H1 (cell line): ENCODE measurements around the gene SSC5D. TPM values are rescaled to one million over a fixed set of nuclear protein-coding genes. Genes with fewer than 3 reads are reported as not detected.

Experiments
- KDM4A ChIP-seq: IDR thresholded peaks from one replicate; pipeline ENCODE4 v1.7.1; 2012; ENCODE audit warnings: low read depth, mild to moderate bottlenecking, moderate library complexity, low read length, inconsistent platforms; ENCODE audit not compliant: severe bottlenecking
- KDM5A ChIP-seq: fragments of 200-600 bp; IDR thresholded peaks from 2 replicates; pipeline ENCODE4 v1.7.1; 2012; ENCODE audit warnings: mild to moderate bottlenecking, low read length, inconsistent platforms, mixed read lengths
- MAFK ChIP-seq: IDR thresholded peaks from 2 replicates; pipeline ENCODE4 v1.6.1; 2012; ENCODE audit warnings: low read depth, mild to moderate bottlenecking, improper control_type of control experiment, low read length
- RXRA ChIP-seq: IDR thresholded peaks from 2 replicates; pipeline ENCODE4 v1.6.1; 2011; ENCODE audit warnings: low read depth, mild to moderate bottlenecking, low read length, moderate library complexity; ENCODE audit not compliant: insufficient read depth
- ZNF274 ChIP-seq: IDR thresholded peaks from 2 replicates; pipeline ENCODE4 v1.7.0; 2012; ENCODE audit warnings: low read length, borderline replicate concordance; ENCODE audit errors: extremely low read depth
- polyA plus RNA-seq, 7 experiments: library from polyadenylated mRNA; depleted of rRNA in 3 of 7; stranded (reverse) in 5 of 7; unstranded in 2 of 7; fragments of >200 nt in 5 of 7; fragments of 200-250 nt in 2 of 7; gene quantifications; 1 replicate in 5 of 7; 2 replicates in 1 of 7; 4 replicates in 1 of 7; pipeline versions ENCODE4 v1.2.1 to v1.2.3, GENCODE V29; 2011 to 2013; ENCODE audit warnings: missing spikeins in 2 of 7, mixed read lengths in 2 of 7
- total RNA-seq: library from RNA; stranded (reverse); fragmentation: NEBNext Ultra II Directional; extraction: Animal tissue kit (Norgen Biotek cat#: 25700); gene quantifications from 2 replicates; pipeline ENCODE4 v1.2.1, GENCODE V29; 2021
- TF ChIP-seq, protein P1 (sequence below): IDR thresholded peaks from 2 replicates; pipeline ENCODE4 v1.6.1; 2011; ENCODE audit warnings: low read depth, mild to moderate bottlenecking, low read length; ENCODE audit not compliant: insufficient read depth

The SSC5D gene
- total and polyA plus RNA-seq, 2 of the 8 experiments (the other 6 are each of a cell fraction or from before 2014, with no cell fraction given), result 0.39 to 1.7 TPM

DNA sequence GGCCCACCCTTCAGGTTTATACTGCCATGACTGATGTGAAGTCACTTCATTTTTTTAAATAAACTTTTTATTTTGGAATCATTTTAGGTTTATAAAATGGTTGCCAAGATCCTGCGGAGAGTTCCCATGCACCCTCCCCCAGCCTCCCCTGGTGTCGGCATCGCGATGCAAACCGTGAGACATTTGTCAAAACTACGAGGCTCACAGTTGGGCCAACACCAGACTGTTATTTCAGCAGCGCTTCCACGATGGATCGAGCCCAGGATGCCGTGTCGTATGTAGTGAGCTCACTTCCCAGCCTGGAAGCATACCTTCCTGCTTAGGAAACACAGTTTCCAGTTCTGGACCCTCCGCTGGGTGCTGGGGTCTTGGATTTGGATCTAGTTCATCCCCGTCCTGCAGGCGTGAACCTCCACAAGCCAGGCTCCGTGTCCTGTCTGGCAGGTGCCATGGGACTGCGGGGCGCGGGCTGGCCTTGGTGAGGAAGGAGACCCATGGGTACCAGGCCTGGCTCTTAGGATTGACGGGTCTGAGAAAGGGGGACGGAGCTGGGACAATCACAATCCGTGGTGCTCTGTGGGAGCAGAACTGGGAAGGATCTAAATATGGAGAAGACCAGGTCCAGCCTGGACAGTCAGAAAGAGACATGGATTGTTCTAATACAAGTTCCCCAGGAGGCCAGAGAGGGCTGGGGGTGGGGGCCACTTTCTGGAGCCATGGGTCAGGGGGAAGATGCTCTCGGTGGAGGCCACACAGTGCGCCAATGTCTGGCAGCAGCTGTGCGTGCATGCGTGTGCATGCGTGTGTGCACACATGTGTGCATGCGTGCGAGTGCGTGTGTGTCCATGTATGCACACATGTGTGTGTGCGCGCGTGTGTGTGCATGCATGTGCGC is 51.1 kb downstream of the SSC5D start (continued):
- TF ChIP-seq, protein P1, sequence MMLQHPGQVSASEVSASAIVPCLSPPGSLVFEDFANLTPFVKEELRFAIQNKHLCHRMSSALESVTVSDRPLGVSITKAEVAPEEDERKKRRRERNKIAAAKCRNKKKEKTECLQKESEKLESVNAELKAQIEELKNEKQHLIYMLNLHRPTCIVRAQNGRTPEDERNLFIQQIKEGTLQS, result no peak
- TF ChIP-seq RXRA (no peak), KDM5A (no peak), ZNF274 (no peak), KDM4A (no peak), MAFK (no peak)
